GM19468 (cell line): ENCODE results near the gene CLSTN3.

Experiments
- ATAC-seq: cut with Tn5 transposase; IDR thresholded peaks from one replicate; pipeline ENCODE4 v1.9.1; 2021; ENCODE audit warnings: mild to moderate bottlenecking, moderate library complexity, moderate number of reproducible peaks; ENCODE audit not compliant: unreplicated experiment; ENCODE audit errors: extremely low read depth

Gene CLSTN3

DNA sequence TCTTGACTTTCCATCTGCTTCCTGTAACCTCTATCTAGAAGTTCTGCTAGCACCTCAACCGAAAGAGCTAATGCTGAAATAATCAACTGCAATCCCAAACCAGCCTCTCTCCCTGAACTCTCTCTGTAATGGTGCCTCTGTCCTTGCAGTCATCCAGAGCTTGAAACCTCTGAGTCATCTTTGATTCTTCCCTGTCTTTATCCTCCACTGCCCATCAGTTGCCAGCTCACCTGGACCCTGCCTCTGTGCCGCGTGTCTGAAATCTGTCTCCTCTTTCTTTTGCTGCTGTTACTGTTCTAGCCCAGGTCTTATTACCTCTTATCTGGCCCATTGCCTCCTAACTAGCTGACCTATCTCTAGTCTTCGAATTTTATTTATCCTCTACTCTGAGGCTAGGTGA, 15.5 kb downstream of the CLSTN3 start:
- no peak for ATAC-seq

GRCh38 chr12:7146228-7146627, 16.1 kb downstream of the CLSTN3 start:
- ATAC-seq: no peak

DNA sequence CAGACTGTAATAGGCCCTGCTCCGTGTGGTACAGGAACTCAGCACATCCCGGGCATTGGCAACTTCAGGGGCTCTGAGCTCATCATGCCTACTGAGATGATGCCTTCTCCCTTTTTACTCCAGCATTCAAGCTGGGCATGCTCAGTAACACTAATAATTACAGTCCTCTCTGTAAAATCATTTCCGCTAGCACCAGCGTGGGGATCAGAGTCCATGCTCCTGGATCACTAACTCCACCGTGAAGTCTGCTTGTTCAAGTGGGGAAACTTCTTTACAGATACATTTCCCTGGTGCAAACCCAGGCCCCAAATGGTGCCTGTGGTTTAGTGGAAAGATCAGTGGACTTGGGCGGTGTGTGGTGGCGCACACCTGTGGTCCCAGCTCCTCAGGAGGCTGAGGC, 16.7 kb downstream of the CLSTN3 start:
- ATAC-seq: no peak

DNA sequence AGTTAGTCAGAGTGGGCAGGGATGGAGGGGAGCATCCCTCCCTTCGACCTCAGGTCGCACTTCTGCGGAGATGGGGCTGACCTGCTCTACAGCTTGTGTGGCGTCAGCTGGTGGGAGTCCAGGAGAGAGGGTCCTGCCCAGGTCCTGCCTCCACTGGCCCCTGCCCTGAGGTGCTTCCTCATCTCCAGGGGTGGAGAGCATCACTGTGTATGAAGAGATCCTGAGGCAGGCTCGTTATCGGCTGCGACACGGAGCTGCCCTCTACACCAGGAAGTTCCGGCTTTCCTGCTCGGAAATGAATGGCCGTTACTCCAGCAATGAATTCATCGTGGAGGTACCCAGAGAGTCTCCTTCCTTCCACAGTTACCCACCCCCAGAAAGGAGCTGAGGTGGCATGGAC, 20.2 kb downstream of the CLSTN3 start:
- no peak for ATAC-seq

- ATAC-seq: no peak
Measured at GRCh38 chr12:7150841-7151240, 20.7 kb downstream of the CLSTN3 start.

DNA sequence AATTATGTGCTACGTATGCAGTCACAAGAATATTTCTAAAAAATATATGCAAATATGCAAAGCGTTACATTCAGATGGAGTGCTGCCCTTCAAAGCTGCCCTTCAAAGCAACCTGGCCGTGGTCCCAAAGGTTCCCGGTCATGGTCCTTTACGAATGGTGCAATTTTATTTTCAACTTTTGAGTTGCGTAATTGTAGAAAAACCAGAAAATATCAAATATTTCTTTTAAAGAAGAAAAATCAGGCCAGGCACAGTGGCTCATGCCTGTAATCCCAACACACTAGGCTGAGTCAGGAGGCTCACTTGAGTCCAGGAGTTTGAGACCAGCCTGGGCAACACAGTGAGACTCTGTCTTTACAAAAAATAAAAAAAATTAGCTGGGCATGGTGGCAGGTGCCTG, 21.4 kb downstream of the CLSTN3 start:
- no peak for ATAC-seq

GRCh38 chr12:7152818-7153217, 22.6 kb downstream of the CLSTN3 start:
- ATAC-seq: no peak

DNA sequence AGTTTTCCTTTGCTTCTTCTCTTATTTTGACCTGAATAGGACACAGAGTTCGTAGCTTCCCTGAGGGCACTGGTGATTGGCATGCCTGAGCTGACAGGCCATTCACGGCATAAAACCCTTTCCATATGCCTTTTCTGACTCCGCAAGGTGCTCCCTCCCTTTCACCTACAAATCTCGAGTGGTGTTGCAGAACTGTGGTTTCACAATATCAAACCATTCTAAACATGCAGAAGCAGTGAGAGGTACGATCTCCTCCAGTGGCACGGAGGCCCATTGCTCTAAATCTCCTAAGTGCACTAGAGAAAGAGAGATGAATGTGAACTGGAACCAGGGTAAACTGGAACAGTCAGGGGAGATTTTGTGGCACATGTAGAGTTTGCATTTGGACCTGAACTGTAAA, 23.9 kb downstream of the CLSTN3 start:
- ATAC-seq: no peak

DNA sequence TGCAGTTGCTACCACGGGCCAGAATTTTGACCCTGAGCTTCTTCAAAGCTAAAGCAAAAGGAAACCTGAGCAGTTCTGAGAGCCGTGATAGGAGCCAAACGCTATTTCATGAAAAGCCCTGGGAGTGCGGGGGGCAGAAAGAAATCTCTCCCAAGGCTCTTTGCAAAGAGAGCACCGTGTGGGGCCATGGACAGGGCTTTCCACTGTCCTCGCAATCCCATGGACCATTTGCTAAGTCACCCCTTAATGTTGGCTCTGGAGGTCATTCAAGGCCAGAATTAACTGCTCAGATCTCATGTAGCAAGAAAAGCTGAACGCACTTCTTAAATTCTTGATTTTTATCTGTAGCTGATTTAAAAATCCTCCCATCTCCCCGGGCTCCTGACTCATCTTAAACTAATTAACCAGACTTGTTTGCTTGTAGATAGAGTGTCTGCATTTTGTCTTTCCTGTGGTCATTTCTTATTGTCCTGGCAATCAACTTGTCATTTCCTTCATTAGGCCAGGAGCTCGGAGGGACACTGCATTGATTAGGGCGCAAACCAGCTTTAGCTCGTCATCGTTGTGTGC, 24.8 kb downstream of the CLSTN3 start:
- no peak for ATAC-seq

DNA sequence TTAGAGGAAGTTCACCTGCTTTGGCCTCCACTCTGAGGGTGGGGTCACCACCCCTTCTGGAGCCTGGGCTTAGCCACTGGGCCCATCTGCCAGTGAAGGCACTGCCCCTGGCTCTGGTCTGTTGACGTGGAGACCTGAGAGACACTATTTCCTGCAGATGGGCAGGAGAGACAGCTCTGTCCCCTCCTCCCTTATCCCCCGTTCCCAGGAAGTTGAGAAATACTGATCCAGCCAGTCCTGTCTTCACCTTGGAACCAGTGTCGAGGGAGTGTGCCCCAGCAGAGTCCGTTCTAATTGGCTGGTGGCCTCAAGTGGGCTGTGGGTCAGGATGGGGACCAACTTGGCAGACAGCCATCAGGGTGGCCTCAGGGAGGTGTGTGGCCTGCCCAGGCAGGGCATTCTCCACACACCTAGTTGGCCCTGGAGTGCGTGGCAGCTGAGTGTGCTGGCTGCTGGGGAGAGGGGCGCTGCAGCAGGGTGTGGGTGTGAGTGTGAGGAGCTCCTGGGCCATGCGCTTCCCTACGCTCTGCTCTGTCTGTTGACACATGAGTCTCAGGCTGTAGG, 25.4 kb downstream of the CLSTN3 start:
- no peak for ATAC-seq

DNA sequence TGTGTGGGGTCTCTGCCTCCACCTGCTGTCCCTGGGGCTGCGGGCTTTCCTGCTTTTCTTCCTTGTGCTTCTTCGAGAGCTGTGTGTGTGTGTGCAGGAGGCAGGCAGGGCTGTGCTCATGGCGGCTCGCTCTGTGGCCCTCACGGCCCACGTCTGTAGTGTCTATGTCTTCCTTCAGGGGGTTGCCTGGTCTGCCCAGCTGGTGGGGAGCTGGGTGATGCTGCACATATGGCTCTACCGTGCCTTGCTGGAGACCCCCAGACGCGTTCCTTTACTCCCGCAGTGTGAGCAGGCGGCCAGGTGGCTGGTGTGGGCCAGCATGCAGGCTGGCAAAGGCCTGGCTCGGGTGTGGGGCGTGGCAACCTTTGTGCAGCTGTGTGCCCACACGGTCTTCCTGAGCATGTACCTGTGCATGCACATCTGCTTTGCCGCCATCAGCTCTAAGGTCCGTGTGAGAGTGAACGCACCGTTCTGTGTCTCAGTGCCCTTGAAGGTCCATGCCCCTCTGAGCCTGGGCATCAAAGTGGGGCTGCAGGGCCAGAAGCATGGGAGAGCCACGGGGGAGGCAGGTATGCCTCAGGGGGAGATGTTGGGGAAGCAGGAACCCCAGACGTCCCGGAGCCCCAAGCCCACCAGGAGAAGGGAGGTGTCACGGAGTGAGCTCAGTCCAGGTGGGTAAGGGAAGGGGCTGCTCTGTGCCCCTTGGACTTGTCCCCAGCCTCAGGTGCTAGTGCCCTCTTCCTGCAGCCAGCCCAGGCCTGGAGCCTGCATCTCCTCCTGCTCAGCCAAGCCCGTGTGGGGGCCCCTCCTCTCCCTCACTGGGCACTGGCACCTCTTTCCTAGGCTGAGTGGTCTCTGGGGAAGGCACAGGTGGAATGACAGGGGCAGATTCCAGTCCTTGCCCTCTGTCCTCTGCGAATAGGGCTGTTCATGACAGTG, 26.4 kb downstream of the CLSTN3 start:
- ATAC-seq: no peak

GRCh38 chr12:7157391-7157790, 27.2 kb downstream of the CLSTN3 start:
- no peak for ATAC-seq

DNA sequence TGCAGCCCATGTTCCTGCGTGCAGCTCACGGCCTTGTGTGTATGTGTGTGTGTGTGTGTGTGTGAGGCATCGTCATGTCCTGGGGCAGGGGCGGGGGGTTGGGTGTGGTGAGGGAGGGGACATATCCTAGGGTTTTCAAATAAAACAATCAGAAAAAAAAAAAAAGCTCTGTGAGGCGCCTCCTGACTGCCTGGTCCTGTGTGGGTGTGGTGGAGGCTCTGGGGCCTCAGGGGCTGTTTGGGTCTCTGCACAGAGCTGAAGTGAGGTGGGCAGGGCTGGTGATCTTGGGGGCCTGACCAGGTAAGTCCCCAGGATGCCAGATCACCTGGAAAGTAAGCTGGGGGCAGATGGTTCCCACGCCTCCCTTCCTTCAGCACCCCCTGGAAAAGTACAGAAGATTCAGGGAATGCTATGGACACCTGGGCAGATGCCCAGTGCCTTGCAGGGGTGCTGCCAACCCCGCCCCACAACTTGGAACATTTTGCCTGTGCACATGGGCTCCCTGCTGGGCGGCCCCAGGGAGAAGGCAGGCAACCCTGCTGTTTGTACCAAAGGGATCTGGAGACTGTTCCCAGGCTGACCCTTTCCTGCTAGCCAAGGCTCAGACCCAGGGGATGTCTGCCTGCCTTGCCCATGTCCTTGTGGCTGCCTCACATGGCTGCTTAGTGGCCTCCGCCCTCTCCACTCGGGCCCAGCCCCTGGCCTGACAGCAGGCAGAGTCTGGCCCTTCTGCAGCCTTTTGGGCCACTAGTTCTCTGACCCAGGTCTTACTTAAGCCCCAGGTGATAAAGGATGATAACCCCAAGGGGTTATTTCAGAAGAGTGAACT, 28.8 kb downstream of the CLSTN3 start:
- ATAC-seq: no peak

- ATAC-seq: no peak
Measured at GRCh38 chr12:7160183-7160582, 30.0 kb downstream of the CLSTN3 start.

GRCh38 chr12:7161327-7161726, 31.2 kb downstream of the CLSTN3 start:
- no peak for ATAC-seq

DNA sequence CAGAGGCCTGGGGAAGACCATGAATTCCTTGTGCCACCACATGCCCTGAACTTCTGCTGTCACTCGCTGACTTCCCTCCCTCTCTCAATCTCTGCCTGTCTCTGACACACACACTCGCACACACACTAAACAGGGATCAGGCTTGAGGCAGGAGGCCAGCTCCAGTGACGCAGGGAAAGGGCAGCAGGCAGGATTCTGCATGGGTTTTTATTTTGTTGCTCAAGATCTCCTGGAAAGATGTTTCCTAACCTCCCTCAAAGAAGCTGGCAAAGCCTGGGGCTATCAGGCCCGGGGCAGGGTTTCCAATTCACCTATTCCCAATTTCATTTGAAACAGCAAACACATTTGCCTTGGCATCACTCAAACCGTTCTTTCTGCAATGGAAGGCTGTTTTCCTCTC, 31.6 kb downstream of the CLSTN3 start:
- ATAC-seq: no peak

DNA sequence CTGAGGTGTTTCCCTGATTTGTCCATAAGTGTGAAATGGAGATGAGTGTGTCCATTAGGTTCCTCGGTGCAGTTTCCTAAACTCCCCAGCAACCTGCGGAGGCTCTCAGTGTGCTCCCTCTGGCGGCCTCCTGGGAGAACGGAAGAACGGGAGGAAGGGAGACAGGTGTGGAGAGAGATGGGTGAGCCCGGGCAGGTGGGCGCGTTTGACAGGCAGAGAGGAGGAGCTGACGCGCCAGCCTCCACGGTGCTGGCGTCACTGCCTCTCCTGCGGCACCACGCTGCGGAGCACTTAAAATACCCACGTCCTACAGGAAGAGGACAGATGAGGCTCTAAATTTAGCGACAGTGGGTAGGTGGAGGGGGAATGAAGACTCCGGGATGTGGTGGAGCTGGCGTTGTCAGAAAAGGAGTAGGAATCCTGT, 32.5 kb downstream of the CLSTN3 start:
- ATAC-seq: no peak

GRCh38 chr12:7169951-7170350, 39.8 kb downstream of the CLSTN3 start:
- no peak for ATAC-seq

DNA sequence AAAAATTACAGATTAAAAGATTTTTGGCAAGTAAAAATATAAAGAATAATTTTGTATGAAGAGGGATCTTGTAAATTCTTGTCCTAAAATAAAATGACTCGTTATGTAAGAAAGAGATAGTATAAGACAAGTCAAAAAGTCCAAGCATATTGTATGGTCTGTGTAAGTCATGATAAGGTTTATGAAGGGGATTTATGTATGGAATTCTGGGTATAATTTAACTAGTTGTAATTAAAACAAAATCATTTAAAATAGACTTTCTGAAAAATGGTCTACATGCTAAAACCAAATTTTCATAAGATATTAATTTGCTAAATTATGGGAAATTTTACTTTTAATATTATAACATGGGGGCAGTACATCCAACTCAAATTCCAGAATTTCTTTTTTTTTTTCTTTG, 41.7 kb downstream of the CLSTN3 start:
- no peak for ATAC-seq

- ATAC-seq: no peak
Measured at GRCh38 chr12:7175493-7175892, 45.3 kb downstream of the CLSTN3 start.

DNA sequence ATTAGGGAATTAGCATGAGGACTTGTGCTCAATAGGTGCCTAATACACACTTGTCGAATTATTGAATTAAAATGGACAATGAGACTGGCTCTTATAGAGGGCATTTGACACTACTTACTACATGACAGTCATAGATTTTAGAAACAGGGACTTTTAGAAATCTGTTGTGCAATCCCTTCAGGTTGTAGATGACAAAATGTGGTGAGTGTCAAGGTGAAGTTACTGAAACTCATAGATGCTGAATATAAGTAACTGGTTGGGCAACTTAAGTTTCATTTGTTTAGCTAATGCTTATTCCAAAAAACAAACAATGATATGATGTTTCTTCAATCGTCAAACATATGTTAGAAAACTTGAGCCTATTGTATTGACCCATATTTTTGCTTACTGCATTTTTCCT, 46.4 kb downstream of the CLSTN3 start:
- ATAC-seq: no peak
